Stimulated activated CD4-positive, alpha-beta T cell treated with anti-CD3 and anti-CD28 coated beads, TNF-alpha, amount 100 ng/mL, for 1 hour (primary cell): ENCODE results near the gene CT47B1.
"Not testable (repeated sequence)": the region's sequence is repeated elsewhere in the genome, so short reads cannot be mapped to it uniquely, and the experiment has no call there.

Experiments used
- DNase-seq, 3 donors: peaks; one replicate each; pipeline ENCODE4 v3.0.0-alpha.2; 2020; ENCODE audit warnings: low read depth in 3 of 3, low spot score in 1 of 3

Gene CT47B1

GRCh38 chrX:120875766-120876165 is at the start of gene CT47B1:
Gene CT47B1, minus strand, starts transcription at chrX:120875866. Its CDS starts 196 bp downstream, at chrX:120875670.
- DNase-seq: not testable (repeated sequence)

GRCh38 chrX:120874678-120875557 is 748 bp downstream of the CT47B1 start:
- DNase-seq: no peak

- DNase-seq: no peak
Measured at GRCh38 chrX:120857240-120857639, 18.4 kb downstream of the CT47B1 start.

- no peak for DNase-seq
Measured at GRCh38 chrX:120840827-120841226, 34.8 kb downstream of the CT47B1 start.

GRCh38 chrX:120839491-120839890 is 36.2 kb downstream of the CT47B1 start:
- no peak for DNase-seq

GRCh38 chrX:120827213-120827612 is 48.5 kb downstream of the CT47B1 start:
- DNase-seq: not testable (repeated sequence)

GRCh38 chrX:120825146-120825545 is 50.5 kb downstream of the CT47B1 start:
- DNase-seq: no peak

- DNase-seq: no peak
Measured at GRCh38 chrX:120824021-120824420, 51.6 kb downstream of the CT47B1 start.

- no peak for DNase-seq
Measured at GRCh38 chrX:120823556-120823955, 52.1 kb downstream of the CT47B1 start.
